Immature natural killer cell (primary cell): ENCODE measurements around the gene MAVS. TPM values are rescaled to one million over a fixed set of nuclear protein-coding genes. Genes with fewer than 3 reads are reported as not detected.
"Not testable (repeated sequence)": the region's sequence is repeated elsewhere in the genome, so short reads cannot be mapped to it uniquely, and the experiment has no call there.

ENCODE experiments used
- DNase-seq, 3 donors: peaks; one replicate each; pipeline ENCODE4 v3.0.0; 2022; ENCODE audit warnings: mixed read lengths in 1 of 3
- H3K27ac Mint-ChIP-seq, 6 donors: one replicate each; pipeline ENCODE4 v1.8.0; 2020; ENCODE audit warnings: mixed read lengths in 6 of 6, mild to moderate bottlenecking in 5 of 6, inconsistent platforms in 4 of 6, moderate library complexity in 3 of 6
- H3K27me3 Mint-ChIP-seq, 3 donors: one replicate each; pipeline ENCODE4 v1.8.0; 2020 to 2021; ENCODE audit warnings: low read depth in 3 of 3, mild to moderate bottlenecking in 3 of 3, mixed read lengths in 3 of 3, moderate library complexity in 3 of 3, inconsistent platforms in 1 of 3
- H3K36me3 Mint-ChIP-seq, 3 donors: one replicate each; pipeline ENCODE4 v1.8.0; 2020; ENCODE audit warnings: mixed read lengths in 3 of 3, inconsistent platforms in 2 of 3, mild to moderate bottlenecking in 2 of 3
- H3K4me1 Mint-ChIP-seq, 2 donors: one replicate each; pipeline ENCODE4 v1.8.0; 2020; ENCODE audit warnings: inconsistent platforms in 2 of 2, mild to moderate bottlenecking in 2 of 2, mixed read lengths in 2 of 2, moderate library complexity in 1 of 2
- H3K4me3 Mint-ChIP-seq, 5 donors: one replicate each; pipeline ENCODE4 v1.8.0; 2020; ENCODE audit warnings: mild to moderate bottlenecking in 5 of 5, mixed read lengths in 5 of 5, inconsistent platforms in 3 of 5, moderate library complexity in 3 of 5
- H3K9me3 Mint-ChIP-seq, 6 donors: one replicate each; pipeline ENCODE4 v1.8.0; 2020; ENCODE audit warnings: mild to moderate bottlenecking in 6 of 6, mixed read lengths in 6 of 6, inconsistent platforms in 4 of 6, moderate library complexity in 3 of 6
- polyA plus RNA-seq, 3 donors: library from polyadenylated mRNA; unstranded; fragments of 300-500 nt; fragmentation: Illumina TruSeq; gene quantifications; one replicate each; pipeline ENCODE4 v1.2.3, GENCODE V29; 2021

MAVS gene
- polyA plus RNA-seq, 3 donors from 2014 or later, result 1.8 to 9.3 (median 2.5) TPM

GRCh38 chr20:3820048-3820900 lies 26.4 kb upstream of the MAVS start, which contains the start of gene AP5S1:
Gene AP5S1 (plus strand): TSS chr20:3820547. CDS start chr20:3822118, 1,571 bp downstream.
- Mint-ChIP-seq H3K4me3 (peak within 1 kb of the TSS; percentile 82 to 96 (median 91)), H3K27ac (peak within 1 kb of the TSS; percentile 94 to 99 (median 98)), H3K9me3 (no peaks in the 10 kb centered on the region), H3K36me3 (peaks cover 7% of the 10 kb centered on the region in 3 donors), H3K27me3 (peaks cover 9 to 11% (median 10%) of the 10 kb centered on the region in 3 donors), H3K4me1 (peaks cover 57 to 60% of the 10 kb centered on the region in 2 donors)
- peak; percentile 95 to 96 (median 96) for DNase-seq

GRCh38 chr20:3820901-3821727 lies 25.5 kb upstream of the MAVS start:
- H3K27ac Mint-ChIP-seq, result peak overlapping the region; percentile 94 to 99 (median 98)
- H3K9me3 Mint-ChIP-seq, result no peaks in the 10 kb centered on the region
- DNase-seq, result no peak
- H3K4me1 Mint-ChIP-seq, result peaks cover 49 to 53% of the 10 kb centered on the region in 2 donors
- peak overlapping the region; percentile 82 to 96 (median 91) for H3K4me3 Mint-ChIP-seq
- H3K27me3 Mint-ChIP-seq, result peaks cover 8 to 9% (median 8%) of the 10 kb centered on the region in 3 donors
- peaks cover 7% of the 10 kb centered on the region in 3 donors for H3K36me3 Mint-ChIP-seq

- Mint-ChIP-seq H3K27ac (peak overlapping the region; percentile 94 to 99 (median 98)), H3K27me3 (peaks cover 6 to 9% (median 8%) of the 10 kb centered on the region in 3 donors), H3K4me1 (peaks cover 46 to 53% of the 10 kb centered on the region in 2 donors), H3K36me3 (peaks cover 7 to 9% (median 7%) of the 10 kb centered on the region in 3 donors), H3K9me3 (no peaks in the 10 kb centered on the region), H3K4me3 (peak overlapping the region; percentile 82 to 96 (median 91))
- DNase-seq, result no peak
These were observed 24.6 kb upstream of the MAVS start for GRCh38 chr20:3821996-3822395.

GRCh38 chr20:3823881-3824280 lies 22.8 kb upstream of the MAVS start:
- Mint-ChIP-seq H3K27me3 (peaks cover 6 to 9% (median 8%) of the 10 kb centered on the region in 3 donors), H3K9me3 (no peaks in the 10 kb centered on the region), H3K4me3 (no peak overlapping the region), H3K36me3 (peaks cover 7 to 10% (median 7%) of the 10 kb centered on the region in 3 donors), H3K27ac (no peak overlapping the region), H3K4me1 (peaks cover 29 to 37% of the 10 kb centered on the region in 2 donors)
- DNase-seq, result no peak

- H3K36me3 Mint-ChIP-seq, result peaks cover 7 to 10% (median 9%) of the 10 kb centered on the region in 3 donors
- no peaks in the 10 kb centered on the region for H3K9me3 Mint-ChIP-seq
- H3K27ac Mint-ChIP-seq, result no peak overlapping the region
- peaks cover 3 to 7% (median 7%) of the 10 kb centered on the region in 3 donors for H3K27me3 Mint-ChIP-seq
- H3K4me3 Mint-ChIP-seq, result no peak overlapping the region
- DNase-seq, result no peak
- H3K4me1 Mint-ChIP-seq, result peaks cover 18 to 29% of the 10 kb centered on the region in 2 donors
These were observed 21.1 kb upstream of the MAVS start for GRCh38 chr20:3825526-3825925.

- Mint-ChIP-seq H3K4me3 (no peak overlapping the region), H3K9me3 (no peaks in the 10 kb centered on the region), H3K4me1 (peaks cover 10 to 20% of the 10 kb centered on the region in 2 donors), H3K27ac (peak overlapping the region in 4 of 6 donors; percentile 40 to 70 (median 57)), H3K27me3 (peaks cover 0 to 7% (median 0%) of the 10 kb centered on the region in 3 donors), H3K36me3 (peaks cover 7 to 11% (median 10%) of the 10 kb centered on the region in 3 donors)
- no peak for DNase-seq
These were observed 20.2 kb upstream of the MAVS start for GRCh38 chr20:3826420-3826819.

GRCh38 chr20:3828798-3829197 lies 17.8 kb upstream of the MAVS start:
- Mint-ChIP-seq H3K36me3 (peaks cover 0 to 4% (median 3%) of the 10 kb centered on the region in 3 donors), H3K9me3 (no peaks in the 10 kb centered on the region), H3K4me3 (no peak overlapping the region), H3K4me1 (peaks cover 4 to 12% of the 10 kb centered on the region in 2 donors), H3K27ac (no peak overlapping the region), H3K27me3 (peaks cover 0 to 2% (median 0%) of the 10 kb centered on the region in 3 donors)
- no peak for DNase-seq

GRCh38 chr20:3829891-3830290 lies 16.7 kb upstream of the MAVS start:
- DNase-seq, H3K27me3 Mint-ChIP-seq, H3K9me3 Mint-ChIP-seq, H3K4me3 Mint-ChIP-seq, H3K36me3 Mint-ChIP-seq, H3K27ac Mint-ChIP-seq: not testable (repeated sequence)
- peaks cover 4 to 12% of the 10 kb centered on the region in 2 donors for H3K4me1 Mint-ChIP-seq

GRCh38 chr20:3836132-3836531 lies 10.5 kb upstream of the MAVS start:
- DNase-seq, result no peak
- Mint-ChIP-seq H3K9me3 (no peaks in the 10 kb centered on the region), H3K4me1 (no peaks in the 10 kb centered on the region), H3K36me3 (peaks cover 0 to 7% (median 0%) of the 10 kb centered on the region in 3 donors), H3K4me3 (no peak overlapping the region), H3K27ac (no peak overlapping the region), H3K27me3 (peaks cover 0 to 2% (median 0%) of the 10 kb centered on the region in 3 donors)

- peaks cover 0 to 7% (median 0%) of the 10 kb centered on the region in 3 donors for H3K36me3 Mint-ChIP-seq
- H3K9me3 Mint-ChIP-seq, result no peaks in the 10 kb centered on the region
- no peak overlapping the region for H3K27ac Mint-ChIP-seq
- peaks cover 0 to 2% (median 0%) of the 10 kb centered on the region in 3 donors for H3K27me3 Mint-ChIP-seq
- no peak for DNase-seq
- H3K4me1 Mint-ChIP-seq, result no peaks in the 10 kb centered on the region
- no peak overlapping the region for H3K4me3 Mint-ChIP-seq
These were observed 7.3 kb upstream of the MAVS start for GRCh38 chr20:3839328-3839727.

- not testable (repeated sequence) for H3K4me3 Mint-ChIP-seq, H3K27me3 Mint-ChIP-seq, H3K9me3 Mint-ChIP-seq, DNase-seq, H3K27ac Mint-ChIP-seq, H3K36me3 Mint-ChIP-seq, H3K4me1 Mint-ChIP-seq
These were observed 6.4 kb upstream of the MAVS start for GRCh38 chr20:3840201-3840600.

GRCh38 chr20:3842348-3842930 lies 4.2 kb upstream of the MAVS start:
- peak overlapping the region in 1 of 5 donors; percentile 18 for H3K4me3 Mint-ChIP-seq
- peaks cover 0 to 7% (median 0%) of the 10 kb centered on the region in 3 donors for H3K27me3 Mint-ChIP-seq
- H3K36me3 Mint-ChIP-seq, result peaks cover 0 to 7% (median 0%) of the 10 kb centered on the region in 3 donors
- no peak overlapping the region for H3K27ac Mint-ChIP-seq
- H3K4me1 Mint-ChIP-seq, result peaks cover 4 to 12% of the 10 kb centered on the region in 2 donors
- no peak for DNase-seq
- H3K9me3 Mint-ChIP-seq, result no peaks in the 10 kb centered on the region

- no peak for DNase-seq
- H3K9me3 Mint-ChIP-seq, result no peaks in the 10 kb centered on the region
- peaks cover 0 to 7% (median 0%) of the 10 kb centered on the region in 3 donors for H3K36me3 Mint-ChIP-seq
- no peak overlapping the region for H3K4me3 Mint-ChIP-seq
- H3K27ac Mint-ChIP-seq, result no peak overlapping the region
- H3K27me3 Mint-ChIP-seq, result peaks cover 0 to 7% (median 0%) of the 10 kb centered on the region in 3 donors
- peaks cover 11 to 22% of the 10 kb centered on the region in 2 donors for H3K4me1 Mint-ChIP-seq
These were observed 3.1 kb upstream of the MAVS start for GRCh38 chr20:3843490-3843889.
